ENCODE measurements around the gene ACBD6. TPM values are rescaled to one million over a fixed set of nuclear protein-coding genes. Genes with fewer than 3 reads are reported as not detected.

Gene ACBD6
- total and polyA plus RNA-seq, 2 experiments from 2014 or later: 27.3 to 44.2 TPM

- no peaks in the 10 kb centered on the region for H3K9me3 ChIP-seq (ENCODE audit: low read depth)
- TF ChIP-seq EZH2 (IDR thresholded peaks at IDR 0.05; ENCODE audit: insufficient read depth, poor library complexity, severe bottlenecking) (no peak), EZH2phosphoT487 (IDR thresholded peaks at IDR 0.05; ENCODE audit: insufficient read depth, low read depth) (no peak)
These were observed 46.4 kb upstream of the ACBD6 start for GRCh38 chr1:180548686-180549317.

GRCh38 chr1:180545991-180546390, 43.6 kb upstream of the ACBD6 start:
- peaks cover 26% of the 10 kb centered on the region for H3F3A ChIP-seq (ENCODE audit: insufficient read depth)
- 88 to 95% methylated on average over 1 of the region's 1 CpG for WGBS, 2 experiments (ENCODE audit: low coverage in 1 of 2, low lambda C conversion rate in 2 of 2, missing lambda C conversion rate in 2 of 2)
- H3K9me2 ChIP-seq (ENCODE audit: insufficient read depth): no peaks in the 10 kb centered on the region
- no peaks in the 10 kb centered on the region for H3K27me3 ChIP-seq (replicated peaks; ENCODE audit: insufficient read depth)
- TF ChIP-seq EZH2 (IDR thresholded peaks at IDR 0.05; ENCODE audit: insufficient read depth, poor library complexity, severe bottlenecking) (no peak), EZH2phosphoT487 (IDR thresholded peaks at IDR 0.05; ENCODE audit: insufficient read depth, low read depth) (no peak)
- H3K4me2 ChIP-seq (ENCODE audit: unreplicated experiment): no peak overlapping the region
- no peak overlapping the region for H3K9ac ChIP-seq
- no peak overlapping the region for H2AFZ ChIP-seq
- in situ Hi-C loops (cut with MboI): no loop called here
- no peaks in the 10 kb centered on the region for H3K9me3 ChIP-seq (ENCODE audit: low read depth)
- no peak overlapping the region for H3K4me3 ChIP-seq
- no peaks in the 10 kb centered on the region for H3K79me2 ChIP-seq (ENCODE audit: insufficient read depth)
- DNase-seq: no peak
- no peaks in the 10 kb centered on the region for H3K36me3 ChIP-seq (ENCODE audit: low read depth)
- H3K27ac ChIP-seq: no peak overlapping the region
- H3K4me1 ChIP-seq (ENCODE audit: insufficient read depth): peaks cover 25% of the 10 kb centered on the region
- H4K20me1 ChIP-seq (ENCODE audit: insufficient read depth): no peaks in the 10 kb centered on the region

More at GRCh38 chr1:180548686-180549317, 46.4 kb upstream of the ACBD6 start:
- no peaks in the 10 kb centered on the region for H3K79me2 ChIP-seq (ENCODE audit: insufficient read depth)
- H3K4me3 ChIP-seq: no peak overlapping the region
- no peaks in the 10 kb centered on the region for H4K20me1 ChIP-seq (ENCODE audit: insufficient read depth)
- H3K4me1 ChIP-seq (ENCODE audit: insufficient read depth): no peaks in the 10 kb centered on the region; the same call in 1 of the 2 replicates
- WGBS, 2 experiments (ENCODE audit: low coverage in 1 of 2, low lambda C conversion rate in 2 of 2, missing lambda C conversion rate in 2 of 2): 39 to 48% methylated on average over 6 to 7 of the region's 7 CpGs
- DNase-seq: no peak
- in situ Hi-C loops (cut with MboI): no loop called here
- H2AFZ ChIP-seq: no peak overlapping the region; the same call in 1 of the 2 replicates
- no peaks in the 10 kb centered on the region for H3K36me3 ChIP-seq (ENCODE audit: low read depth)
- no peak overlapping the region for H3K4me2 ChIP-seq (ENCODE audit: unreplicated experiment)
- H3K9me2 ChIP-seq (ENCODE audit: insufficient read depth): no peaks in the 10 kb centered on the region
- no peaks in the 10 kb centered on the region for H3K27me3 ChIP-seq (replicated peaks; ENCODE audit: insufficient read depth)
- H3F3A ChIP-seq (ENCODE audit: insufficient read depth): no peaks in the 10 kb centered on the region
- no peak overlapping the region for H3K27ac ChIP-seq
- no peak overlapping the region for H3K9ac ChIP-seq

GRCh38 chr1:180544050-180544449, 41.7 kb upstream of the ACBD6 start:
- Histone ChIP-seq H3K4me1 (ENCODE audit: insufficient read depth) (peaks cover 35% of the 10 kb centered on the region), H3K27ac (no peak overlapping the region), H3K9me3 (ENCODE audit: low read depth) (no peaks in the 10 kb centered on the region), H3K4me3 (no peak overlapping the region), H3K4me2 (ENCODE audit: unreplicated experiment) (no peak overlapping the region), H3K79me2 (ENCODE audit: insufficient read depth) (no peaks in the 10 kb centered on the region), H2AFZ (no peak overlapping the region), H3K9ac (no peak overlapping the region), H3K36me3 (ENCODE audit: low read depth) (no peaks in the 10 kb centered on the region), H3K27me3 (replicated peaks; ENCODE audit: insufficient read depth) (no peaks in the 10 kb centered on the region), H4K20me1 (ENCODE audit: insufficient read depth) (no peaks in the 10 kb centered on the region), H3K9me2 (ENCODE audit: insufficient read depth) (no peaks in the 10 kb centered on the region), H3F3A (ENCODE audit: insufficient read depth) (peaks cover 34% of the 10 kb centered on the region)
- TF ChIP-seq EZH2phosphoT487 (IDR thresholded peaks at IDR 0.05; ENCODE audit: insufficient read depth, low read depth) (no peak), EZH2 (IDR thresholded peaks at IDR 0.05; ENCODE audit: insufficient read depth, poor library complexity, severe bottlenecking) (no peak)
- no peak for DNase-seq
- in situ Hi-C loops (cut with MboI): no loop called here
- 54 to 62% methylated on average over 4 of the region's 4 CpGs for WGBS, 2 experiments (ENCODE audit: low coverage in 1 of 2, low lambda C conversion rate in 2 of 2, missing lambda C conversion rate in 2 of 2)

- Histone ChIP-seq H3K4me1 (ENCODE audit: insufficient read depth) (peaks cover 35% of the 10 kb centered on the region), H3K9me2 (ENCODE audit: insufficient read depth) (no peaks in the 10 kb centered on the region), H3F3A (ENCODE audit: insufficient read depth) (peaks cover 34% of the 10 kb centered on the region), H3K4me3 (no peak overlapping the region), H3K79me2 (ENCODE audit: insufficient read depth) (no peaks in the 10 kb centered on the region), H4K20me1 (ENCODE audit: insufficient read depth) (no peaks in the 10 kb centered on the region), H3K27ac (peak overlapping the region; percentile 59), H3K9me3 (ENCODE audit: low read depth) (no peaks in the 10 kb centered on the region), H3K36me3 (ENCODE audit: low read depth) (no peaks in the 10 kb centered on the region), H2AFZ (peak overlapping the region; percentile 79), H3K4me2 (ENCODE audit: unreplicated experiment) (peak overlapping the region; percentile 27), H3K9ac (peak overlapping the region; percentile 35), H3K27me3 (replicated peaks; ENCODE audit: insufficient read depth) (no peaks in the 10 kb centered on the region)
- peak; percentile 55 for DNase-seq
- WGBS, 2 experiments (ENCODE audit: low coverage in 1 of 2, low lambda C conversion rate in 2 of 2, missing lambda C conversion rate in 2 of 2): 30 to 31% methylated on average over 2 of the region's 2 CpGs
- in situ Hi-C loops (cut with MboI): no loop called here
- TF ChIP-seq EZH2 (IDR thresholded peaks at IDR 0.05; ENCODE audit: insufficient read depth, poor library complexity, severe bottlenecking): no peak
- no peak for TF ChIP-seq EZH2phosphoT487 (IDR thresholded peaks at IDR 0.05; ENCODE audit: insufficient read depth, low read depth)
These were observed 40.4 kb upstream of the ACBD6 start for GRCh38 chr1:180542838-180543145.

Measured in GM23248 (cell line).